PC-3 (cell line): ENCODE data around the gene KDM2B. TPM values are rescaled to one million over a fixed set of nuclear protein-coding genes. Genes with fewer than 3 reads are reported as not detected.

Source experiments
- ATAC-seq: fragments of 200-7000 bp; cut with Tn5 transposase; 2 replicates; pipeline ENCODE4 v1.9.1; 2020; ENCODE audit warnings: mild to moderate bottlenecking, moderate library complexity
- BruUV-seq: library from RNA; stranded (reverse); fragments of 400-500 nt; replicated peaks from 2 replicates; lab custom pipeline; 2021; lab: Mats Ljungman, UMichigan
- CTCF ChIA-PET: fragments of 300-600 bp; sonication (Branson Sonifier 250); formaldehyde crosslinking; loops from one replicate; lab custom pipeline; 2022; ENCODE audit warnings: antibody characterized with exemption; lab: Charles Lee
- POLR2A ChIA-PET: fragments of 300-600 bp; sonication (Branson Sonifier 250); formaldehyde crosslinking; loops from one replicate; lab custom pipeline; 2022; ENCODE audit warnings: antibody characterized with exemption; ENCODE audit not compliant: unreplicated experiment; lab: Charles Lee
- DNase-seq: peaks from one replicate; pipeline ENCODE4 v3.0.0-alpha.2; 2015
- H2AFZ ChIP-seq: fragments of 300-600 bp; sonication (generic); 2 replicates; pipeline ENCODE4 v1.6.0; 2016; ENCODE audit warnings: antibody characterized with exemption, low read length
- H3F3A ChIP-seq: fragments of 300-600 bp; sonication (generic); one replicate; pipeline ENCODE4 v1.6.0; 2017; ENCODE audit warnings: antibody characterized with exemption, low read length, control low read depth, mild to moderate bottlenecking; ENCODE audit not compliant: unreplicated experiment
- H3K27ac ChIP-seq: fragments of 300-600 bp; sonication (generic); 2 replicates; pipeline ENCODE4 v1.5.1; 2016; ENCODE audit warnings: mild to moderate bottlenecking, low read length
- H3K27me3 ChIP-seq: fragments of 300-600 bp; sonication (generic); 2 replicates; pipeline ENCODE4 v1.6.1; 2016; ENCODE audit warnings: low read length, mixed read lengths
- H3K36me3 ChIP-seq: fragments of 300-600 bp; sonication (generic); 2 replicates; pipeline ENCODE4 v1.6.1; 2016; ENCODE audit warnings: low read depth, mixed run types, low read length, mixed read lengths
- H3K4me1 ChIP-seq: fragments of 300-600 bp; sonication (generic); 2 replicates; pipeline ENCODE4 v1.5.1; 2016; ENCODE audit warnings: low read length; ENCODE audit not compliant: insufficient read depth
- H3K4me2 ChIP-seq: fragments of 300-600 bp; sonication (generic); 2 replicates; pipeline ENCODE4 v1.6.0; 2016; ENCODE audit warnings: low read length
- H3K4me3 ChIP-seq: fragments of 300-600 bp; sonication (generic); 2 replicates; pipeline ENCODE4 v1.5.1; 2016; ENCODE audit warnings: mild to moderate bottlenecking, low read length, mixed read lengths
- H3K79me2 ChIP-seq: fragments of 300-600 bp; sonication (generic); 2 replicates; pipeline ENCODE4 v1.6.1; 2017; ENCODE audit warnings: low read length, mixed read lengths
- H3K9ac ChIP-seq: fragments of 300-600 bp; sonication (generic); 2 replicates; pipeline ENCODE4 v1.6.0; 2016; ENCODE audit warnings: mild to moderate bottlenecking, low read length
- H3K9me2 ChIP-seq: fragments of 300-600 bp; sonication (generic); replicated peaks from 2 replicates; pipeline ENCODE4 v1.6.1; 2016; ENCODE audit warnings: mixed run types, low read length, mixed read lengths
- H3K9me3 ChIP-seq: fragments of 300-600 bp; sonication (generic); 2 replicates; pipeline ENCODE4 v1.6.1; 2016; ENCODE audit warnings: low read length, mixed read lengths
- H4K20me1 ChIP-seq: fragments of 300-600 bp; sonication (generic); 2 replicates; pipeline ENCODE4 v1.6.1; 2016; ENCODE audit warnings: low read length, mixed read lengths
- CTCF ChIP-seq: fragments of 300-600 bp; sonication (generic); conservative IDR thresholded peaks from 2 replicates; pipeline ENCODE4 v1.5.1; 2017; ENCODE audit warnings: antibody characterized with exemption, low read depth, mild to moderate bottlenecking, low read length
- EZH2 ChIP-seq: fragments of 300-600 bp; sonication (generic); IDR thresholded peaks from one replicate; pipeline ENCODE4 v1.6.1; 2017; ENCODE audit warnings: antibody characterized with exemption, mild to moderate bottlenecking, low read length; ENCODE audit not compliant: unreplicated experiment
- EZH2phosphoT487 ChIP-seq: fragments of 300-600 bp; sonication (generic); IDR thresholded peaks from 2 replicates; pipeline ENCODE4 v1.6.1; 2018; ENCODE audit warnings: mild to moderate bottlenecking, antibody characterized with exemption, low read length, borderline replicate concordance
- intact Hi-C: fragments of 100-400 bp; cut with micrococcal nuclease; formaldehyde crosslinking; loops from 2 replicates; pipeline ENCODE4 v1.9.0; 2023
- total RNA-seq: library from RNA; depleted of rRNA; stranded (reverse); fragments of >200 nt; gene quantifications from 2 replicates; pipeline ENCODE4 v1.2.3, GENCODE V29; 2014

The KDM2B gene
- total RNA-seq, 1 experiment from 2014 or later: 52.5 TPM

- intact Hi-C loops: no loop called here
- BruUV-seq: no TSS peak
- H3K36me3 ChIP-seq: no peaks in the 10 kb centered on the region
- H4K20me1 ChIP-seq: no peaks in the 10 kb centered on the region
- no peaks in the 10 kb centered on the region for H3K27me3 ChIP-seq
- H3K4me2 ChIP-seq: peak overlapping the region; percentile 88
- ATAC-seq: no peak
- H3K9me3 ChIP-seq: no peaks in the 10 kb centered on the region
- H3K9ac ChIP-seq: no peak overlapping the region
- 0 out of 2 replicates have a peak overlapping the region, but pooled peaks have one; percentile 97 for H3K4me3 ChIP-seq
- ChIA-PET POLR2A (no interaction called here), CTCF (no interaction called here)
- H3K4me1 ChIP-seq: peaks cover 22% of the 10 kb centered on the region
- no peaks in the 10 kb centered on the region for H3K9me2 ChIP-seq
- no peak overlapping the region for H3K27ac ChIP-seq
- no peak overlapping the region for H2AFZ ChIP-seq
- H3F3A ChIP-seq: no peaks in the 10 kb centered on the region
- TF ChIP-seq EZH2phosphoT487 (no peak), CTCF (no peak), EZH2 (no peak)
- H3K79me2 ChIP-seq: peaks cover 43% of the 10 kb centered on the region
- DNase-seq: no peak
Observed at GRCh38 chr12:121398355-121398754, 182.5 kb downstream of the KDM2B start.

- no TSS peak for BruUV-seq
- DNase-seq: no peak
- intact Hi-C loops: no loop called here
- peaks cover 37% of the 10 kb centered on the region for H3K79me2 ChIP-seq
- H3K4me3 ChIP-seq: no peak overlapping the region
- TF ChIP-seq EZH2 (no peak), CTCF (no peak), EZH2phosphoT487 (no peak)
- no peak overlapping the region for H3K27ac ChIP-seq
- H3K4me2 ChIP-seq: no peak overlapping the region
- H2AFZ ChIP-seq: no peak overlapping the region
- ATAC-seq: no peak
- peaks cover 22% of the 10 kb centered on the region for H3K4me1 ChIP-seq
- no peaks in the 10 kb centered on the region for H3F3A ChIP-seq
- H4K20me1 ChIP-seq: no peaks in the 10 kb centered on the region
- H3K9me3 ChIP-seq: no peaks in the 10 kb centered on the region
- no peaks in the 10 kb centered on the region for H3K9me2 ChIP-seq
- H3K27me3 ChIP-seq: no peaks in the 10 kb centered on the region
- H3K9ac ChIP-seq: no peak overlapping the region
- ChIA-PET POLR2A (no interaction called here), CTCF (interaction anchor here (0.6 kb wide), 1 partner anchor 168 kb away, joined by 5 read pairs; no protein-coding TSS in a partner anchor)
- no peaks in the 10 kb centered on the region for H3K36me3 ChIP-seq
Observed at GRCh38 chr12:121397521-121397920, 183.3 kb downstream of the KDM2B start.

DNA sequence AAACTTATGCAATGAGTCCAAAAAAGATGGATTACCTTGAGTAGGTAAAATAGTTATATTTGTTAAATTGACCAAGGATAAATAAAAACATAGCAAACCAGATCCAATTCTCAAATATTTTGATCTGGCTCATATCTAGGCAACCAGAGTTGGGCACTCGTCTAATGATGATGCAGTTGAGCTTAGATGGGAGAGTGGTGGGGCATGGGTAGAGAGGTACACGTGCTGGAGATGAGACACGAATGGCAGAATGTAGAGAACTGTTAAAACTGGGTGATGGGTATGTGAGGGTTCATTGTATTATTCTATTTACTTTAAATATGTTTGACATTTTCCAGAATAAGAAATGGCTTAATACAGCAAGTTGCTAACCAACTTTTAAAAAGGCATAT lies 188.5 kb downstream of the KDM2B start:
- no peak overlapping the region for H3K4me2 ChIP-seq
- H3K9me3 ChIP-seq: no peaks in the 10 kb centered on the region
- no peak overlapping the region for H3K27ac ChIP-seq
- H3K4me1 ChIP-seq: peaks cover 10% of the 10 kb centered on the region
- no peak overlapping the region for H3K4me3 ChIP-seq
- ChIA-PET POLR2A (no interaction called here), CTCF (no interaction called here)
- no peak overlapping the region for H3K9ac ChIP-seq
- no peaks in the 10 kb centered on the region for H3F3A ChIP-seq
- no peaks in the 10 kb centered on the region for H3K36me3 ChIP-seq
- no peaks in the 10 kb centered on the region for H4K20me1 ChIP-seq
- DNase-seq: no peak
- no peaks in the 10 kb centered on the region for H3K79me2 ChIP-seq
- no peaks in the 10 kb centered on the region for H3K27me3 ChIP-seq
- H2AFZ ChIP-seq: no peak overlapping the region
- no TSS peak for BruUV-seq
- ATAC-seq: no peak
- intact Hi-C loops: no loop called here
- TF ChIP-seq EZH2phosphoT487 (no peak), CTCF (no peak), EZH2 (no peak)
- no peaks in the 10 kb centered on the region for H3K9me2 ChIP-seq
